ENCODE measurements around the gene OR4X2. TPM values are rescaled to one million over a fixed set of nuclear protein-coding genes. Genes with fewer than 3 reads are reported as not detected.

OR4X2 gene, protein sequence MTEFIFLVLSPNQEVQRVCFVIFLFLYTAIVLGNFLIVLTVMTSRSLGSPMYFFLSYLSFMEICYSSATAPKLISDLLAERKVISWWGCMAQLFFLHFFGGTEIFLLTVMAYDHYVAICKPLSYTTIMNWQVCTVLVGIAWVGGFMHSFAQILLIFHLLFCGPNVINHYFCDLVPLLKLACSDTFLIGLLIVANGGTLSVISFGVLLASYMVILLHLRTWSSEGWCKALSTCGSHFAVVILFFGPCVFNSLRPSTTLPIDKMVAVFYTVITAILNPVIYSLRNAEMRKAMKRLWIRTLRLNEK
- total RNA-seq = not detected in 2 replicates

DNA sequence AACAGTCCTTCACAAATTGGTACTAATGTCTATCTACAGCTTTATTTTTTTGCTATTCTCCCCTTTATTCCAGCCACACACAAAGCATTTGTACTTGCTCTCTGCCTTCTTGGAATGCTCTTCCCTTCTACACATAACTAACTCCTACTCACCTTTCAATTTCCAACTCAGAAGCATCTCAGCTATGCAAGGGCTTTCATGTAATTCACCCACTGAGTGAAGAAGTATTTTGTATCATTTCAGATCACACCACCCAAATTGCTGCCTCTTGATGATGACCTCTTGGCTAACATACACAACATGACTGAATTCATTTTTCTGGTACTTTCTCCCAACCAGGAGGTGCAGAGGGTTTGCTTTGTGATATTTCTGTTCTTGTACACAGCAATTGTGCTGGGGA is at the start of gene OR4X2:
Gene OR4X2, plus strand, starts transcription at position 301 of the 400 bp plus-strand sequence. Its CDS starts 0 bp downstream, at position 301.

DNA sequence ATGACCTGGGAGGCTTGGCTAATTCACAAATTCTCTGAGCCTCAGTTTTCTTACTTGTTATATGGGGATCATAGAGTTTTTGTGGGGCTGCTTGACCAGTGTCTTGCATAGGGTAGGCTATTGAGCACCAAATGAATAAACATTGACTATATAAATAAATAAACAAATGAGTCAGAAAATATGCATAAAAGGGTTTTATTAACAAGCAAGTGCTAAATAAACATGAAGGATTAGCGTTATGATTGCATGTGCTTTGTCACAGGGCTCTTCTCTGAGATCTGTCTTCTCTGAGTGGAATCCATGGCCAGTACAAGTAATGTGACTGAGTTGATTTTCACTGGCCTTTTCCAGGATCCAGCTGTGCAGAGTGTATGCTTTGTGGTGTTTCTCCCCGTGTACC is 28.4 kb upstream of the OR4X2 start, which contains the start of gene OR4B1:
Gene OR4B1, plus strand, starts transcription at position 301 of the 400 bp plus-strand sequence. Its CDS starts 0 bp downstream, at position 301.

DNA sequence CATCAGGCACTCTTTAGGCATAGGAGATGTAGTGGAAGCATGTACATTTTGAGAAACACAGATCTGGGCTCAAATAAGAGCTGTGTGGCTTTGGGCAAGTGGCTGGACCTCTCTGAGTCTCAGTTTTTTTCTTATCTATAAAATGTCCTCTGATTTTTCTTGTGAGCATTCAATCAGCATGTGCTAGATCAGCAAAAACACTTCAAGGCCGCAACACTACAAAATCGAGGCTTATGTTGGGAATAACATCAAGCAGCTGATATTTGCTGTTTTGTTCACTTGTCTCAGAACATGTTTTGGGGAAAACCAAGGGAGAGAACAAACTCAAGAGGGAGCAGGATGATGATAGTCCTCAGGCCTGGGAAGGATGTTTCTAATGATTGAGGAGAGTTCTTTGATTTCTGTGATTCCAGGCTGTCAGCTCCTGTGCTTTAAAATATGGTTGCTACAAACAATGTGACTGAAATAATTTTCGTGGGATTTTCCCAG is 18.6 kb downstream of the OR4X2 start, which contains the start of gene OR4X1:
Gene OR4X1, plus strand, starts transcription at position 439 of the 489 bp plus-strand sequence. Its CDS starts 0 bp downstream, at position 439.

Other genes starting within 250 kb of the OR4X2 start
- gene OR4B1, start 28.3 kb upstream of the OR4X2 start, total RNA-seq = not detected in 2 replicates
- gene OR4X1, start 18.8 kb downstream of the OR4X2 start, total RNA-seq = not detected in 2 replicates
- not detected in 2 replicates for gene OR4S1, start 61.1 kb downstream of the OR4X2 start, total RNA-seq
- gene OR4C3, start 79.8 kb downstream of the OR4X2 start, total RNA-seq = not detected in 2 replicates
- gene OR4C5, start 121.4 kb downstream of the OR4X2 start, total RNA-seq = not detected in 2 replicates
- gene OR4A47, start 243.7 kb downstream of the OR4X2 start, total RNA-seq = not detected in 2 replicates

Data from smooth muscle cell of the umbilical artery (primary cell).